PFSK-1 (cell line): ENCODE data around the gene DPYD.

Experiments used
- FOXP2 ChIP-seq: optimal IDR thresholded peaks from 2 replicates; pipeline ENCODE3; 2011; ENCODE audit warnings: borderline replicate concordance, control low read depth, inconsistent platforms; ENCODE audit not compliant: insufficient read depth; ENCODE audit errors: extremely low read length, extremely low read depth
- POLR2AphosphoS5 ChIP-seq: IDR thresholded peaks from 2 replicates; pipeline ENCODE4 v1.6.1; 2012; ENCODE audit warnings: low read depth, mild to moderate bottlenecking, control low read depth, low read length, moderate library complexity
- SIN3A ChIP-seq: IDR thresholded peaks from 2 replicates; pipeline ENCODE4 v1.6.1; 2012; ENCODE audit warnings: mild to moderate bottlenecking, low read length, moderate library complexity, borderline replicate concordance; ENCODE audit not compliant: insufficient read depth
- TAF1 ChIP-seq: IDR thresholded peaks from 2 replicates; pipeline ENCODE4 v1.6.1; 2012; ENCODE audit warnings: low read length, control low read depth, borderline replicate concordance; ENCODE audit not compliant: insufficient read depth
- TF ChIP-seq, protein P1 (sequence below), 2 experiments: IDR thresholded peaks; 2 replicates each; pipeline versions ENCODE4 v1.6.1 to v1.8.0; 2011 to 2012; ENCODE audit warnings: low read depth in 2 of 2, low read length in 2 of 2, control low read depth in 1 of 2, inconsistent platforms in 1 of 2, mild to moderate bottlenecking in 1 of 2, moderate library complexity in 1 of 2; ENCODE audit not compliant: insufficient read depth in 1 of 2

The DPYD gene

DNA sequence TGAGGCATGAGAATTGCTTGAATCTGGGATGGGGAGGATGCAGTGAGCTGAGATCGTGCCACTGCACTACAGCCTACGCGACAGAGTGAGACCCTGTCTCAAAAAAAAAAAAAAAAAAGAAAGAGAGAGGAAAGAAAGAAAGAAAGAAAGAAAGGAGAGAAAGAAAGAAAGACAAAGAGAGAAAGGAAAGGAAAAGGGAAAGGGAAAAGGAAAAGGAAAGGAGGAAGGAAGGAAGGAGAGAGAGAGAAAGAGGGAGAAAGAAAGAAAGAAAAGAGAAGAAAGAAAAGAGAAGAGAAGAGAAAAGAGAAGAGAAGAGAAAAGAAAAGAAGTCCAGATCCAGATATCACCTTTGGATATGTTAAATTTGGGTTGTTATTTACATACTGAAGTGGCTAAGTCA lies 106.0 kb downstream of the DPYD start:
- TF ChIP-seq FOXP2 (no peak), SIN3A (no peak), POLR2AphosphoS5 (no peak), TAF1 (no peak)
- TF ChIP-seq, protein P1, sequence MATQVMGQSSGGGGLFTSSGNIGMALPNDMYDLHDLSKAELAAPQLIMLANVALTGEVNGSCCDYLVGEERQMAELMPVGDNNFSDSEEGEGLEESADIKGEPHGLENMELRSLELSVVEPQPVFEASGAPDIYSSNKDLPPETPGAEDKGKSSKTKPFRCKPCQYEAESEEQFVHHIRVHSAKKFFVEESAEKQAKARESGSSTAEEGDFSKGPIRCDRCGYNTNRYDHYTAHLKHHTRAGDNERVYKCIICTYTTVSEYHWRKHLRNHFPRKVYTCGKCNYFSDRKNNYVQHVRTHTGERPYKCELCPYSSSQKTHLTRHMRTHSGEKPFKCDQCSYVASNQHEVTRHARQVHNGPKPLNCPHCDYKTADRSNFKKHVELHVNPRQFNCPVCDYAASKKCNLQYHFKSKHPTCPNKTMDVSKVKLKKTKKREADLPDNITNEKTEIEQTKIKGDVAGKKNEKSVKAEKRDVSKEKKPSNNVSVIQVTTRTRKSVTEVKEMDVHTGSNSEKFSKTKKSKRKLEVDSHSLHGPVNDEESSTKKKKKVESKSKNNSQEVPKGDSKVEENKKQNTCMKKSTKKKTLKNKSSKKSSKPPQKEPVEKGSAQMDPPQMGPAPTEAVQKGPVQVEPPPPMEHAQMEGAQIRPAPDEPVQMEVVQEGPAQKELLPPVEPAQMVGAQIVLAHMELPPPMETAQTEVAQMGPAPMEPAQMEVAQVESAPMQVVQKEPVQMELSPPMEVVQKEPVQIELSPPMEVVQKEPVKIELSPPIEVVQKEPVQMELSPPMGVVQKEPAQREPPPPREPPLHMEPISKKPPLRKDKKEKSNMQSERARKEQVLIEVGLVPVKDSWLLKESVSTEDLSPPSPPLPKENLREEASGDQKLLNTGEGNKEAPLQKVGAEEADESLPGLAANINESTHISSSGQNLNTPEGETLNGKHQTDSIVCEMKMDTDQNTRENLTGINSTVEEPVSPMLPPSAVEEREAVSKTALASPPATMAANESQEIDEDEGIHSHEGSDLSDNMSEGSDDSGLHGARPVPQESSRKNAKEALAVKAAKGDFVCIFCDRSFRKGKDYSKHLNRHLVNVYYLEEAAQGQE (IDR thresholded peaks at IDR 0.05; ENCODE audit: insufficient read depth in 1 of 2, low read depth in 2 of 2, low read length in 2 of 2): no peak

DNA sequence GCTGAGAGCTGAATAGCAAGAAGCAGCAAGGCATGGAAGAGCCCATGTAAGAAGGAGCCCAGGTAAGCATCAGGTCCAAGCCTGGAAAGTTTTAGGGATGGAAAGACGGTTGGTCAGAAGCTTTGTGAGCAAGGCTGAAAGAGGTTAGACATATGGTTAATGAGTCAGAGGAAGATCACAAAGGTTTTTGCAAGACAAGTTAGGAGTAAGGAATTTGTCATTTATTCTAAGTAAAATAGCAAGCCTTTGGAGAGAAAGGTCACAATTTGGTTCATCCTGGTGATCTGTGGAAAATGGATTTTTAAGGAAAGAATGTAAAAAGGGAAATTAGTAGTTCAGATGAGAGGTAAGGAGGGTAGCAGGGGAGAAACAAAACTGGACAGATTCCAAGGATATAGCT lies 106.7 kb downstream of the DPYD start:
- TF ChIP-seq TAF1: no peak
- no peak for TF ChIP-seq POLR2AphosphoS5
- no peak for TF ChIP-seq FOXP2
- TF ChIP-seq, protein P1 (IDR thresholded peaks at IDR 0.05; ENCODE audit: insufficient read depth in 1 of 2, low read depth in 2 of 2, low read length in 2 of 2): no peak
- no peak for TF ChIP-seq SIN3A

DNA sequence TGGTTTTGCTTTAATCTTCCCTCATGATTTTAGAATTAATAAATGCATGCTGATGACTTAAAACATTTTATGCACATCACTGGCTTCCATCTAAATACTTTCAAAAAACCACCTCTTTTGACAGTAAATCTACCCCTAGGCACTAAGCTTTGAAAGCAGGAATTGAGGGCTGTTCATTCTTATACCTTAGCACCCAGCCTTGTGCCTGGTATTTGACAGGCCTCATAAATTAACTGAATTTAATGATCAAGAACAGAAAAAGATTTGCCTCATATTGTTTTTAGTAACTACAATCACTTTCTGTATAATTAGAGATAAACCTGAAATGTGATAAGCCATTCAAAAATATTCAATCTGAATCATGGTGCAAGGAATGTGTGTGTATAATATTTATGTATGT lies 108.8 kb downstream of the DPYD start:
- TF ChIP-seq, protein P1 (IDR thresholded peaks at IDR 0.05; ENCODE audit: insufficient read depth in 1 of 2, low read depth in 2 of 2, low read length in 2 of 2): no peak
- TF ChIP-seq POLR2AphosphoS5 (no peak), SIN3A (no peak), FOXP2 (no peak), TAF1 (no peak)

GRCh38 chr1:97806996-97807520 lies 113.8 kb downstream of the DPYD start:
- TF ChIP-seq FOXP2 (no peak), SIN3A (no peak), TAF1 (no peak), POLR2AphosphoS5 (no peak)
- TF ChIP-seq, protein P1 (IDR thresholded peaks at IDR 0.05; ENCODE audit: insufficient read depth in 1 of 2, low read depth in 2 of 2, low read length in 2 of 2): no peak

- TF ChIP-seq, protein P1 (IDR thresholded peaks at IDR 0.05; ENCODE audit: insufficient read depth in 1 of 2, low read depth in 2 of 2, low read length in 2 of 2): no peak
- TF ChIP-seq TAF1 (no peak), POLR2AphosphoS5 (no peak), FOXP2 (no peak), SIN3A (no peak)
Measured at GRCh38 chr1:97806326-97806725, 114.5 kb downstream of the DPYD start.
